Heart right ventricle (tissue), 16 donors: ENCODE data around the gene CACNA2D4. TPM values are rescaled to one million over a fixed set of nuclear protein-coding genes. Genes with fewer than 3 reads are reported as not detected.

Experiments
- ATAC-seq, 8 donors: fragments of 200-7000 bp; cut with Tn5 transposase; one replicate each; pipeline ENCODE4 v1.9.1; 2020; ENCODE audit warnings: mild to moderate bottlenecking in 8 of 8, moderate library complexity in 8 of 8, moderate number of reproducible peaks in 1 of 8
- DNase-seq, 2 donors: peaks; one replicate each; pipeline ENCODE4 v3.0.0-alpha.2; 2020
- H3K27ac ChIP-seq, 10 donors: fragments of 200-600 bp; sonication (generic) in 2 of 10; one replicate each; pipeline versions ENCODE4 v1.5.0 to v1.8.0; 2020 to 2022; ENCODE audit warnings: mild to moderate bottlenecking in 3 of 10
- H3K27me3 ChIP-seq, 7 donors: fragments of 200-600 bp; one replicate each; pipeline ENCODE4 v1.8.0; 2021 to 2022; ENCODE audit warnings: mild to moderate bottlenecking in 2 of 7
- H3K36me3 ChIP-seq, 9 donors: fragments of 200-600 bp; sonication (generic) in 1 of 9; one replicate each; pipeline versions ENCODE4 v1.5.0 to v1.8.0; 2020 to 2022; ENCODE audit warnings: mild to moderate bottlenecking in 2 of 9
- H3K4me1 ChIP-seq, 9 donors: fragments of 200-600 bp; sonication (generic) in 1 of 9; one replicate each; pipeline versions ENCODE4 v1.5.0 to v1.8.0; 2020 to 2022; ENCODE audit warnings: mild to moderate bottlenecking in 4 of 9
- H3K4me3 ChIP-seq, 10 donors: fragments of 200-600 bp; sonication (generic) in 2 of 10; one replicate each; pipeline versions ENCODE4 v1.5.0 to v1.8.0; 2020 to 2022; ENCODE audit warnings: mild to moderate bottlenecking in 7 of 10, moderate library complexity in 2 of 10
- H3K9me3 ChIP-seq, 11 donors: fragments of 200-600 bp in 10 of 11; sonication (generic) in 2 of 11; one replicate each; pipeline versions ENCODE4 v1.5.0 to v1.8.0; 2013 to 2022; ENCODE audit warnings: mild to moderate bottlenecking in 2 of 11, control low read depth in 1 of 11, moderate library complexity in 1 of 11
- CTCF ChIP-seq, 9 donors: fragments of 200-600 bp; sonication (generic) in 2 of 9; IDR thresholded peaks; one replicate each; pipeline versions ENCODE4 v1.5.0 to v1.8.0; 2021 to 2022; ENCODE audit warnings: antibody characterized with exemption in 9 of 9, mild to moderate bottlenecking in 5 of 9, moderate library complexity in 1 of 9
- WGBS, 2 donors: extraction: QIAGEN DNeasy Blood & Tissue Kit; methylation state at CpG; one replicate each; pipeline ENCODE4 v1.1.7; 2013; ENCODE audit warnings: inconsistent platforms in 1 of 2; 5-methylcytosine and 5-hydroxymethylcytosine counted together
- intact Hi-C, 10 donors: fragments of 100-400 bp; cut with DNase I; formaldehyde crosslinking; loops; one replicate each; pipeline versions ENCODE4 v1.11.1 to v1.14.2; 2022
- polyA plus RNA-seq, 2 donors: library from polyadenylated mRNA; stranded (reverse); fragments of 200-250 nt; gene quantifications; one replicate each; pipeline ENCODE4 v1.2.3, GENCODE V29; 2013
- total RNA-seq, 10 donors: library from RNA; stranded (reverse); fragmentation: NEBNext Ultra II Directional in 3 of 10; extraction: Animal tissue kit (Norgen Biotek cat#: 25700) in 3 of 10; gene quantifications; one replicate each; pipeline versions ENCODE4 v1.2.1 to v1.2.4, GENCODE V29; 2021 to 2023
- donor health status: Arrhythmogenic right ventricular cardiomyopathy.
- donor health status: ischemic (EF 13 %, LVEDD 7.1; RV severe dilation, severe dysfunction).
- donor health status: healthy with polysubstance abuse.
- donor health status: DM: no; HTN: yes; CAD: no.
- donor health status: DM: no; HTN: no; CAD: no.
- donor health status: ischemic (EF 25% LVEDD 6.9; RV normal size, moderate dysfunction).
- donor health status: ischemic (EF 25% LVEDD 5.7; RV mildly dilated, moderate dysfunction).
- donor health status: healthy.
- donor health status: DM: yes; HTN: yes; CAD: no.
- donor health status: Ischemic cardiomyopathy.
- donor health status: ischemic (EF 35%, LVEDD 5.7; RV mildly dilated, moderate dysfunction).
- donor health status: nonischemic (EF 11% LVEDD 7.7; RV severe dilation, severe dysfunction).
- donor health status: DM: yes; HTN: yes; CAD: no.
- donor health status: PGD.
- donor health status: ischemic (EF 29% LVEDD 5.4; RV normal size, mild dysfunction).
- donor health status: nonischemic (EF 23%, LVEDD 6.1; RV moderate dilation, normal function).

Gene CACNA2D4
- total and polyA plus RNA-seq, 12 donors = 0.19 to 6.2 (median 0.95) TPM

- no peak for DNase-seq
- no peaks in the 10 kb centered on the region for H3K36me3 ChIP-seq
- peaks cover 0 to 57% (median 32%) of the 10 kb centered on the region in 7 donors for H3K27me3 ChIP-seq
- intact Hi-C loops = loop anchor here in 1 of 10 donors (5.0 kb wide), 1 partner anchor 78 kb away; no protein-coding TSS in a partner anchor
- ATAC-seq = no peak
- 83 to 85% methylated on average over 34 of the region's 34 CpGs for WGBS, 2 donors
- H3K4me3 ChIP-seq = no peak overlapping the region
- no peak for TF ChIP-seq CTCF (IDR thresholded peaks at IDR 0.05)
- no peaks in the 10 kb centered on the region for H3K9me3 ChIP-seq
- H3K4me1 ChIP-seq = peaks cover 0 to 2% (median 0%) of the 10 kb centered on the region in 9 donors
- H3K27ac ChIP-seq = no peak overlapping the region
Measured at GRCh38 chr12:1834186-1834925, 84.1 kb downstream of the CACNA2D4 start.

- Histone ChIP-seq H3K4me3 (no peak overlapping the region), H3K27me3 (peaks cover 0 to 65% (median 40%) of the 10 kb centered on the region in 7 donors), H3K27ac (no peak overlapping the region), H3K36me3 (no peaks in the 10 kb centered on the region), H3K9me3 (no peaks in the 10 kb centered on the region), H3K4me1 (peaks cover 0 to 2% (median 0%) of the 10 kb centered on the region in 9 donors)
- DNase-seq = no peak
- WGBS, 2 donors = 82 to 83% methylated on average over 10 of the region's 10 CpGs
- no peak for ATAC-seq
- TF ChIP-seq CTCF (IDR thresholded peaks at IDR 0.05) = no peak
- intact Hi-C loops = loop anchor here in 1 of 10 donors (5.0 kb wide), 1 partner anchor 79 kb away; no protein-coding TSS in a partner anchor
Measured at GRCh38 chr12:1833596-1834028, 84.8 kb downstream of the CACNA2D4 start.

GRCh38 chr12:1832801-1833595 is 85.5 kb downstream of the CACNA2D4 start:
- no peak for TF ChIP-seq CTCF (IDR thresholded peaks at IDR 0.05)
- peaks cover 0 to 2% (median 0%) of the 10 kb centered on the region in 9 donors for H3K4me1 ChIP-seq
- intact Hi-C loops = loop anchor here in 1 of 10 donors (5.0 kb wide), 1 partner anchor 79 kb away; no protein-coding TSS in a partner anchor
- no peak for DNase-seq
- no peaks in the 10 kb centered on the region for H3K36me3 ChIP-seq
- no peaks in the 10 kb centered on the region for H3K9me3 ChIP-seq
- no peak overlapping the region for H3K4me3 ChIP-seq
- 67 to 73% methylated on average over 17 of the region's 17 CpGs for WGBS, 2 donors
- H3K27ac ChIP-seq = no peak overlapping the region
- peaks cover 0 to 71% (median 46%) of the 10 kb centered on the region in 7 donors for H3K27me3 ChIP-seq
- no peak for ATAC-seq
